Peyer's patch (tissue), 4 donors: ENCODE measurements around the gene TMEM125. TPM values are rescaled to one million over a fixed set of nuclear protein-coding genes. Genes with fewer than 3 reads are reported as not detected.

Experiments used
- DNase-seq, 3 donors: peaks; one replicate each; pipeline ENCODE4 v3.0.0-alpha.2; 2017 to 2019
- H3K27ac ChIP-seq, 4 donors: fragments of 200-600 bp; sonication (generic); one replicate each; pipeline ENCODE4 v1.5.1; 2016 to 2019
- H3K27me3 ChIP-seq, 2 donors: fragments of 200-600 bp; sonication (generic); one replicate each; pipeline ENCODE4 v1.5.1; 2019
- H3K36me3 ChIP-seq, 3 donors: fragments of 200-600 bp; sonication (generic); one replicate each; pipeline ENCODE4 v1.5.1; 2016 to 2019
- H3K4me1 ChIP-seq, 4 donors: fragments of 200-600 bp; sonication (generic); one replicate each; pipeline ENCODE4 v1.5.1; 2016 to 2019
- H3K4me3 ChIP-seq, 4 donors: fragments of 200-600 bp; sonication (generic); 1 replicate in 3 of 4; 2 replicates in 1 of 4; pipeline ENCODE4 v1.5.1; 2016 to 2019; ENCODE audit warnings: mild to moderate bottlenecking in 1 of 4
- H3K9me3 ChIP-seq, 4 donors: fragments of 200-600 bp; sonication (generic); one replicate each; pipeline ENCODE4 v1.5.1; 2016 to 2019; ENCODE audit warnings: mild to moderate bottlenecking in 1 of 4
- POLR2A ChIP-seq, 2 donors: fragments of 450-650 bp; IDR thresholded peaks; one replicate each; pipeline ENCODE4 v1.5.1; 2017; ENCODE audit warnings: antibody characterized with exemption in 2 of 2, mild to moderate bottlenecking in 2 of 2, moderate library complexity in 2 of 2
- total RNA-seq, 4 donors: library from RNA; depleted of rRNA; stranded (reverse); fragments of >200 nt; gene quantifications; one replicate each; pipeline ENCODE4 v1.1.0, GENCODE V29; 2016
- TF ChIP-seq, protein P1 (sequence below), 6 experiments: fragments of 450-650 bp in 4 of 6; fragments of 200-600 bp in 2 of 6; sonication (generic) in 1 of 6; IDR thresholded peaks; one replicate each; pipeline ENCODE4 v1.5.1; 2017 to 2019; ENCODE audit warnings: antibody characterized with exemption in 6 of 6, mild to moderate bottlenecking in 3 of 6, moderate library complexity in 1 of 6

Gene TMEM125
- total RNA-seq, 4 donors from 2014 or later: 14.0 to 87.7 (median 74.8) TPM

DNA sequence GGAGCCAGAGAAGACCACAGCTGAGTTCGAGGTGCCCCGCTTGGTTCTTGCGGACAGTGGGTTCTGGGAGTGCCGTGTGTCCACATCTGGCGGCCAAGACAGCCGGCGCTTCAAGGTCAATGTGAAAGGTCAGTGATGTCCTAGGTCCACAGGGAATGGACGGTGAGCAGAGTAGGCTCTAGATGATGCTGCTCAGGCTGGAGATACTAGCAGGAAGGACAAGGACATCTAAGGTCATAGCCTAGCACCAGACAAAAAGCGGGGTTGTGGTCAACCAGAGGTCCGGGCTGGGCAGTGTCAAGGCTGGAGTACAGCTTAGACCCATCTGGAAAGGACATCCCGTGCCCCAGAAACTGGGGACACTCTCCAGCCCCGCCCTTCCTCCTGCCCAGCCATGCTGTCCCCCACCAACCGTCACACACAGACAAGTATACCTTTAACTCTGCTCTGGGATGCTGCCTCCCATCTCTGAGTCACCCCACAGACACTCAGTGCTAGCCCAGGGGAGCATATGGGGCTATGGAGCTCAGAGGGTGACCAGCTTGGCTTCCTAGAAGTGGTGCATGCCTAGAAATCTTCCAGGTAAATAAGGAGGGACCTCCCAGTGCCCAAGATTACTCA lies 39.7 kb downstream of the TMEM125 start:
- Histone ChIP-seq H3K27ac (no peak overlapping the region), H3K36me3 (no peaks in the 10 kb centered on the region), H3K4me3 (no peak overlapping the region), H3K27me3 (no peaks in the 10 kb centered on the region), H3K9me3 (no peaks in the 10 kb centered on the region), H3K4me1 (no peaks in the 10 kb centered on the region)
- no peak for TF ChIP-seq POLR2A (IDR thresholded peaks at IDR 0.05)
- TF ChIP-seq, protein P1, sequence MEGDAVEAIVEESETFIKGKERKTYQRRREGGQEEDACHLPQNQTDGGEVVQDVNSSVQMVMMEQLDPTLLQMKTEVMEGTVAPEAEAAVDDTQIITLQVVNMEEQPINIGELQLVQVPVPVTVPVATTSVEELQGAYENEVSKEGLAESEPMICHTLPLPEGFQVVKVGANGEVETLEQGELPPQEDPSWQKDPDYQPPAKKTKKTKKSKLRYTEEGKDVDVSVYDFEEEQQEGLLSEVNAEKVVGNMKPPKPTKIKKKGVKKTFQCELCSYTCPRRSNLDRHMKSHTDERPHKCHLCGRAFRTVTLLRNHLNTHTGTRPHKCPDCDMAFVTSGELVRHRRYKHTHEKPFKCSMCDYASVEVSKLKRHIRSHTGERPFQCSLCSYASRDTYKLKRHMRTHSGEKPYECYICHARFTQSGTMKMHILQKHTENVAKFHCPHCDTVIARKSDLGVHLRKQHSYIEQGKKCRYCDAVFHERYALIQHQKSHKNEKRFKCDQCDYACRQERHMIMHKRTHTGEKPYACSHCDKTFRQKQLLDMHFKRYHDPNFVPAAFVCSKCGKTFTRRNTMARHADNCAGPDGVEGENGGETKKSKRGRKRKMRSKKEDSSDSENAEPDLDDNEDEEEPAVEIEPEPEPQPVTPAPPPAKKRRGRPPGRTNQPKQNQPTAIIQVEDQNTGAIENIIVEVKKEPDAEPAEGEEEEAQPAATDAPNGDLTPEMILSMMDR (IDR thresholded peaks at IDR 0.05): no peak
- no peak for DNase-seq

DNA sequence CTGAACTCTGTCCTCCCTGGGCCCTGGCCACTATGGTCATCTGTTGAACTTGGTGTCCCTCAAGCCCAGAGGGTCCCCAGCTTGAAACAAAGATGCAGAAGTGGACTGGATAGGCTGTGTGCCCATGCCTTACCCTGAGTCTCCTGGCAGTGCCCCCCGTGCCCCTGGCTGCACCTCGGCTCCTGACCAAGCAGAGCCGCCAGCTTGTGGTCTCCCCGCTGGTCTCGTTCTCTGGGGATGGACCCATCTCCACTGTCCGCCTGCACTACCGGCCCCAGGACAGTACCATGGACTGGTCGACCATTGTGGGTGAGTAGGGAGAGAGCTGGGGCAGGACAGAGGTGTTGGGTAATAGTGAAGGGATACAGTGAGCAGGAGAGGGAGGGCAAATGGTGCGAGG lies 41.7 kb downstream of the TMEM125 start:
- H3K9me3 ChIP-seq: no peaks in the 10 kb centered on the region
- H3K36me3 ChIP-seq: no peaks in the 10 kb centered on the region
- H3K27me3 ChIP-seq: no peaks in the 10 kb centered on the region
- DNase-seq: peak in 1 of 3 donors; percentile 32
- no peak overlapping the region for H3K27ac ChIP-seq
- H3K4me1 ChIP-seq: no peaks in the 10 kb centered on the region
- TF ChIP-seq, protein P1 (IDR thresholded peaks at IDR 0.05): no peak
- no peak for TF ChIP-seq POLR2A (IDR thresholded peaks at IDR 0.05)
- no peak overlapping the region for H3K4me3 ChIP-seq

DNA sequence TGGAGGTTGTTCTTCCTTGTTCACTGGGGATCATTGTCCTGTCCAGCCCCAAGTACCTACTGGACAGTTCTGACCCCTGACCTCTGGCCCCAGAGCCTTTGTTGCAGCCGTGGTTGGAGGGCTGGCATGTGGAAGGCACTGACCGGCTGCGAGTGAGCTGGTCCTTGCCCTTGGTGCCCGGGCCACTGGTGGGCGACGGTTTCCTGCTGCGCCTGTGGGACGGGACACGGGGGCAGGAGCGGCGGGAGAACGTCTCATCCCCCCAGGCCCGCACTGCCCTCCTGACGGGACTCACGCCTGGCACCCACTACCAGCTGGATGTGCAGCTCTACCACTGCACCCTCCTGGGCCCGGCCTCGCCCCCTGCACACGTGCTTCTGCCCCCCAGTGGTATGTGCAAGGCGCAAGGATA lies 42.4 kb downstream of the TMEM125 start:
- Histone ChIP-seq H3K9me3 (no peaks in the 10 kb centered on the region), H3K36me3 (no peaks in the 10 kb centered on the region), H3K27ac (no peak overlapping the region), H3K4me1 (no peaks in the 10 kb centered on the region), H3K27me3 (no peaks in the 10 kb centered on the region), H3K4me3 (no peak overlapping the region)
- TF ChIP-seq, protein P1 (IDR thresholded peaks at IDR 0.05): no peak
- TF ChIP-seq POLR2A (IDR thresholded peaks at IDR 0.05): no peak
- no peak for DNase-seq

DNA sequence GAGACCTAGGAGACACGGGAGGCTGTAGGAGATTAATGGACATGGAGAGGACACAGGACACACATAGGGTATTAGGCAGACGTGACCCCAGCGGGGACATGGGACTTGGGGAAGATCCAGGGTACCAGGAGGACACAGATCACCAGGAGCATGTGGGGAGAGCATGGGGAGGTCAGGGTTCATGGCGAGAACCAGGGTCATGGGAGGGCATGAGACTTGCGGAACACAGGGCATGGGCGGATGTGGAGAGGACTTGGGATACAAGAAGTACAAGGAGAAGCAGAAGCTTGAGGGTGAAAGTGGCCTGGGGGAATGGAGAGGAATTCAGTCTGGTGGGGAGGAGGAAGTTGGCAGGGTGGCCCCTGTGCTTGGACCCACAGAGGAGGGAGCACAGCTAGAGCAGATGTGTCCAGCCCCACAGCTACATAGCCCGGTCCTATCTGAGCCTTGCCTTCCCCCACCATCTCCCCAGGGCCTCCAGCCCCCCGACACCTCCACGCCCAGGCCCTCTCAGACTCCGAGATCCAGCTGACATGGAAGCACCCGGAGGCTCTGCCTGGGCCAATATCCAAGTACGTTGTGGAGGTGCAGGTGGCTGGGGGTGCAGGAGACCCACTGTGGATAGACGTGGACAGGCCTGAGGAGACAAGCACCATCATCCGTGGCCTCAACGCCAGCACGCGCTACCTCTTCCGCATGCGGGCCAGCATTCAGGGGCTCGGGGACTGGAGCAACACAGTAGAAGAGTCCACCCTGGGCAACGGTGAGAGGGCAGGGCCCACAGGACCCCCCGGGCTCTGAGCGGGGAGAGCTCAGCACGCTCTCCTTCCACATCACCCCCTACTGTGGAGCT lies 43.1 kb downstream of the TMEM125 start:
- Histone ChIP-seq H3K4me1 (no peaks in the 10 kb centered on the region), H3K9me3 (no peaks in the 10 kb centered on the region), H3K27ac (peak overlapping the region in 1 of 4 donors; percentile 5), H3K27me3 (no peaks in the 10 kb centered on the region), H3K36me3 (no peaks in the 10 kb centered on the region), H3K4me3 (no peak overlapping the region)
- DNase-seq: peak in 1 of 3 donors; percentile 33
- no peak for TF ChIP-seq POLR2A (IDR thresholded peaks at IDR 0.05)
- TF ChIP-seq, protein P1 (IDR thresholded peaks at IDR 0.05): no peak

DNA sequence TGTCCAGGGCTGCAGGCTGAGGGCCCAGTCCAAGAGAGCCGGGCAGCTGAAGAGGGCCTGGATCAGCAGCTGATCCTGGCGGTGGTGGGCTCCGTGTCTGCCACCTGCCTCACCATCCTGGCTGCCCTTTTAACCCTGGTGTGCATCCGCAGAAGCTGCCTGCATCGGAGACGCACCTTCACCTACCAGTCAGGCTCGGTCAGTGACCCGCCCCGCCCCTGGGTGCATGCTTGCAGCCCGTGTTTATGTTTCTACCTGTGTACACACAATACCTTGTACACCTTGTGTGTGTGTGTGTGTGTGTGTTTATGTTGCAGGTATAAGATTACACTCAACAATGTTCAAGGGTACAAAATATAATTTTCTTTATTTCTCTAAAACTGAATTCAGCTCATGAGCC lies 44.0 kb downstream of the TMEM125 start:
- peak overlapping the region in 1 of 4 donors; percentile 5 for H3K27ac ChIP-seq
- peak in 2 of 3 donors; percentile 81 for DNase-seq
- H3K27me3 ChIP-seq: no peaks in the 10 kb centered on the region
- no peak overlapping the region for H3K4me3 ChIP-seq
- no peaks in the 10 kb centered on the region for H3K36me3 ChIP-seq
- no peaks in the 10 kb centered on the region for H3K4me1 ChIP-seq
- TF ChIP-seq, protein P1 (IDR thresholded peaks at IDR 0.05): no peak
- no peak for TF ChIP-seq POLR2A (IDR thresholded peaks at IDR 0.05)
- no peaks in the 10 kb centered on the region for H3K9me3 ChIP-seq
